Tibial nerve (tissue), 4 donors: Measurements from ENCODE around the gene GRAMD1A. TPM values are rescaled to one million over a fixed set of nuclear protein-coding genes. Genes with fewer than 3 reads are reported as not detected.

Source experiments
- DNase-seq, 2 donors: peaks; one replicate each; pipeline ENCODE4 v3.0.0-alpha.2; 2019; ENCODE audit warnings: low spot score in 2 of 2
- H3K27ac ChIP-seq, 4 donors: fragments of 200-600 bp; sonication (generic) in 3 of 4; one replicate each; pipeline ENCODE4 v1.5.1; 2017 to 2019; ENCODE audit warnings: mild to moderate bottlenecking in 1 of 4
- H3K27me3 ChIP-seq, 2 donors: fragments of 200-600 bp; sonication (generic) in 1 of 2; one replicate each; pipeline versions ENCODE4 v1.5.1 to v1.6.0; 2017 to 2019
- H3K36me3 ChIP-seq, 3 donors: fragments of 200-600 bp; sonication (generic); one replicate each; pipeline ENCODE4 v1.5.1; 2018 to 2019
- H3K4me1 ChIP-seq, 4 donors: fragments of 200-600 bp; sonication (generic) in 3 of 4; one replicate each; pipeline ENCODE4 v1.5.1; 2017 to 2019
- H3K4me3 ChIP-seq, 4 donors: fragments of 200-600 bp; sonication (generic) in 3 of 4; one replicate each; pipeline ENCODE4 v1.5.1; 2017 to 2019; ENCODE audit warnings: mild to moderate bottlenecking in 1 of 4, moderate library complexity in 1 of 4
- H3K9me3 ChIP-seq, 4 donors: fragments of 200-600 bp; sonication (generic) in 3 of 4; one replicate each; pipeline ENCODE4 v1.5.1; 2017 to 2019
- CTCF ChIP-seq, 5 experiments: fragments of 200-600 bp in 3 of 5; fragments of 450-650 bp in 2 of 5; sonication (generic) in 3 of 5; IDR thresholded peaks; one replicate each; pipeline ENCODE4 v1.5.1; 2016 to 2019; ENCODE audit warnings: antibody characterized with exemption in 5 of 5, mild to moderate bottlenecking in 3 of 5, moderate library complexity in 2 of 5
- EP300 ChIP-seq, 2 donors: sonication (generic); formaldehyde crosslinking; IDR thresholded peaks; one replicate each; pipeline ENCODE4 v1.6.1; 2017; ENCODE audit warnings: antibody characterized with exemption in 2 of 2, mild to moderate bottlenecking in 1 of 2
- POLR2A ChIP-seq, 2 donors: fragments of 450-650 bp; IDR thresholded peaks; one replicate each; pipeline ENCODE4 v1.6.1; 2017; ENCODE audit warnings: antibody characterized with exemption in 2 of 2, mild to moderate bottlenecking in 2 of 2, moderate library complexity in 2 of 2
- WGBS, 2 donors: methylation state at CpG; one replicate each; pipeline ENCODE4 v1.1.5; 2018; 5-methylcytosine and 5-hydroxymethylcytosine counted together
- total RNA-seq, 4 donors: library from RNA; depleted of rRNA; stranded (reverse); fragments of >200 nt; gene quantifications; one replicate each; pipeline ENCODE4 v1.1.0, GENCODE V29; 2016

Gene GRAMD1A
- total RNA-seq, 4 donors from 2014 or later = 53.1 to 108 (median 61.6) TPM

GRCh38 chr19:35054626-35055025 lies 54.5 kb downstream of the GRAMD1A start:
- TF ChIP-seq EP300 (IDR thresholded peaks at IDR 0.05) (no peak), POLR2A (IDR thresholded peaks at IDR 0.05) (no peak), CTCF (IDR thresholded peaks at IDR 0.05) (no peak)
- Histone ChIP-seq H3K9me3 (no peaks in the 10 kb centered on the region), H3K4me3 (no peak overlapping the region), H3K27me3 (no peaks in the 10 kb centered on the region), H3K4me1 (no peaks in the 10 kb centered on the region), H3K36me3 (no peaks in the 10 kb centered on the region), H3K27ac (no peak overlapping the region)
- WGBS, 2 donors = 90% methylated on average over 9 of the region's 9 CpGs
- no peak for DNase-seq

GRCh38 chr19:35055715-35056179 lies 55.6 kb downstream of the GRAMD1A start:
- TF ChIP-seq POLR2A (IDR thresholded peaks at IDR 0.05) = no peak
- TF ChIP-seq CTCF (IDR thresholded peaks at IDR 0.05) = no peak
- TF ChIP-seq EP300 (IDR thresholded peaks at IDR 0.05) = no peak
- no peaks in the 10 kb centered on the region for H3K4me1 ChIP-seq
- no peaks in the 10 kb centered on the region for H3K36me3 ChIP-seq
- WGBS, 2 donors = 23 to 27% methylated on average over 3 of the region's 3 CpGs
- H3K27me3 ChIP-seq = no peaks in the 10 kb centered on the region
- no peak overlapping the region for H3K27ac ChIP-seq
- no peaks in the 10 kb centered on the region for H3K9me3 ChIP-seq
- no peak overlapping the region for H3K4me3 ChIP-seq
- no peak for DNase-seq

- Histone ChIP-seq H3K36me3 (no peaks in the 10 kb centered on the region), H3K4me3 (no peak overlapping the region), H3K9me3 (no peaks in the 10 kb centered on the region), H3K27me3 (no peaks in the 10 kb centered on the region), H3K27ac (no peak overlapping the region), H3K4me1 (no peaks in the 10 kb centered on the region)
- 69 to 70% methylated on average over 6 of the region's 6 CpGs for WGBS, 2 donors
- no peak for DNase-seq
- no peak for TF ChIP-seq POLR2A (IDR thresholded peaks at IDR 0.05)
- TF ChIP-seq CTCF (IDR thresholded peaks at IDR 0.05) = no peak
- no peak for TF ChIP-seq EP300 (IDR thresholded peaks at IDR 0.05)
These were observed 56.5 kb downstream of the GRAMD1A start for GRCh38 chr19:35056513-35057063.

GRCh38 chr19:35058370-35058769 lies 58.2 kb downstream of the GRAMD1A start:
- WGBS, 2 donors = 73 to 77% methylated on average over 2 of the region's 2 CpGs
- DNase-seq = no peak
- Histone ChIP-seq H3K9me3 (no peaks in the 10 kb centered on the region), H3K36me3 (no peaks in the 10 kb centered on the region), H3K4me1 (no peaks in the 10 kb centered on the region), H3K27me3 (no peaks in the 10 kb centered on the region), H3K4me3 (no peak overlapping the region), H3K27ac (no peak overlapping the region)
- TF ChIP-seq CTCF (IDR thresholded peaks at IDR 0.05) = no peak
- no peak for TF ChIP-seq POLR2A (IDR thresholded peaks at IDR 0.05)
- TF ChIP-seq EP300 (IDR thresholded peaks at IDR 0.05) = no peak

- no peaks in the 10 kb centered on the region for H3K9me3 ChIP-seq
- H3K36me3 ChIP-seq = no peaks in the 10 kb centered on the region
- H3K4me3 ChIP-seq = no peak overlapping the region
- no peak overlapping the region for H3K27ac ChIP-seq
- H3K27me3 ChIP-seq = no peaks in the 10 kb centered on the region
- WGBS, 2 donors = 81 to 83% methylated on average over 15 to 25 of the region's 26 CpGs
- TF ChIP-seq CTCF (IDR thresholded peaks at IDR 0.05) (no peak), POLR2A (IDR thresholded peaks at IDR 0.05) (no peak), EP300 (IDR thresholded peaks at IDR 0.05) (no peak)
- DNase-seq = no peak
- H3K4me1 ChIP-seq = no peaks in the 10 kb centered on the region
These were observed 59.1 kb downstream of the GRAMD1A start for GRCh38 chr19:35059006-35059798.
